GM06990 (cell line): ENCODE results near the gene FNDC3B.

Experiments used
- DNase-seq: peaks from one replicate; pipeline ENCODE4 v3.0.0-alpha.2; 2011; ENCODE audit not compliant: insufficient read length; ENCODE audit errors: extremely low read depth
- H3K27me3 ChIP-seq: replicated peaks from 2 replicates; pipeline ENCODE4 v1.6.0; 2011; ENCODE audit warnings: low read length; ENCODE audit not compliant: control insufficient read depth, insufficient read depth
- H3K36me3 ChIP-seq: 2 replicates; pipeline ENCODE4 v1.5.1; 2011; ENCODE audit warnings: low read length; ENCODE audit not compliant: control insufficient read depth, insufficient read depth
- H3K4me3 ChIP-seq: replicated peaks from 2 replicates; pipeline ENCODE4 v1.5.1; 2011; ENCODE audit warnings: low read depth, mild to moderate bottlenecking, control low read depth, low read length
- CTCF ChIP-seq: IDR thresholded peaks from 2 replicates; pipeline ENCODE4 v1.5.1; 2011; ENCODE audit warnings: low read length, control low read depth, mild to moderate bottlenecking, inconsistent platforms; ENCODE audit not compliant: insufficient read depth, poor library complexity, severe bottlenecking

FNDC3B gene

GRCh38 chr3:172294223-172294806 is 254.9 kb downstream of the FNDC3B start:
- no peak for DNase-seq
- TF ChIP-seq CTCF = no peak
- Histone ChIP-seq H3K36me3 (peaks cover 3% of the 10 kb centered on the region), H3K4me3 (no peak overlapping the region), H3K27me3 (no peaks in the 10 kb centered on the region)

GRCh38 chr3:172296248-172296974 is 257.0 kb downstream of the FNDC3B start:
- no peak overlapping the region for H3K4me3 ChIP-seq
- no peak for TF ChIP-seq CTCF
- no peaks in the 10 kb centered on the region for H3K27me3 ChIP-seq
- DNase-seq = no peak
- peaks cover 3% of the 10 kb centered on the region for H3K36me3 ChIP-seq

GRCh38 chr3:172296975-172297332 is 257.6 kb downstream of the FNDC3B start:
- no peak for TF ChIP-seq CTCF
- Histone ChIP-seq H3K36me3 (peaks cover 4% of the 10 kb centered on the region), H3K27me3 (no peaks in the 10 kb centered on the region), H3K4me3 (no peak overlapping the region)
- DNase-seq = no peak

GRCh38 chr3:172298247-172298646 is 258.9 kb downstream of the FNDC3B start:
- H3K27me3 ChIP-seq = no peaks in the 10 kb centered on the region
- H3K36me3 ChIP-seq = peaks cover 5% of the 10 kb centered on the region
- DNase-seq = no peak
- no peak overlapping the region for H3K4me3 ChIP-seq
- no peak for TF ChIP-seq CTCF

- no peak for TF ChIP-seq CTCF
- Histone ChIP-seq H3K27me3 (no peaks in the 10 kb centered on the region), H3K4me3 (no peak overlapping the region), H3K36me3 (peaks cover 5% of the 10 kb centered on the region)
- DNase-seq = no peak
Observed at GRCh38 chr3:172300187-172300586, 260.8 kb downstream of the FNDC3B start.
